SK-N-SH (cell line): ENCODE data around the gene ZFYVE26. TPM values are rescaled to one million over a fixed set of nuclear protein-coding genes. Genes with fewer than 3 reads are reported as not detected.
"Not testable (repeated sequence)": the region's sequence is repeated elsewhere in the genome, so short reads cannot be mapped to it uniquely, and the experiment has no call there.

Source experiments
- CTCF ChIA-PET: fragments of 300-600, 350-600 bp; formaldehyde crosslinking; extraction: SDS; loops from one replicate; lab custom pipeline; 2021; lab: Yijun Ruan, JAX
- POLR2A ChIA-PET: fragments of 350-600 bp; sonication (Branson Sonifier 250); formaldehyde crosslinking; extraction: SDS; loops from one replicate; lab custom pipeline; 2020; ENCODE audit warnings: antibody characterized with exemption, inconsistent platforms; lab: Yijun Ruan, JAX
- DNase-seq: peaks from one replicate; pipeline ENCODE4 v3.0.0; 2012
- H2AFZ ChIP-seq: fragments of 200-600 bp; sonication (generic); 2 replicates; pipeline ENCODE4 v1.8.1; 2016; ENCODE audit warnings: antibody characterized with exemption, mild to moderate bottlenecking, low read depth
- H3F3A ChIP-seq: fragments of 200-600 bp; sonication (generic); replicated peaks from 2 replicates; pipeline ENCODE3; 2016; ENCODE audit warnings: antibody characterized with exemption, mild to moderate bottlenecking; ENCODE audit not compliant: insufficient read depth
- H3K27ac ChIP-seq, 2 experiments: fragments of 200-500 bp in 1 of 2; fragments of 200-600 bp in 1 of 2; sonication (Bioruptor generic) in 1 of 2; sonication (generic), shearing (Covaris generic) in 1 of 2; 2 replicates each; pipeline versions ENCODE4 v1.5.1 to v1.6.1; 2014 to 2016; ENCODE audit warnings: low read depth in 2 of 2, inconsistent platforms in 1 of 2, low read length in 1 of 2, mild to moderate bottlenecking in 1 of 2, mixed read lengths in 1 of 2
- H3K27me3 ChIP-seq: fragments of 200-600 bp; sonication (generic), shearing (Covaris generic); 2 replicates; pipeline ENCODE4 v1.6.1; 2016; ENCODE audit warnings: mixed run types; ENCODE audit not compliant: insufficient read depth
- H3K36me3 ChIP-seq, 2 experiments: fragments of 200-500 bp in 1 of 2; fragments of 200-600 bp in 1 of 2; sonication (Bioruptor generic) in 1 of 2; sonication (generic) in 1 of 2; replicated peaks in 1 of 2; 2 replicates each; pipeline versions ENCODE3 to v1.5.1; 2014 to 2016; ENCODE audit warnings: low read length in 1 of 2, mild to moderate bottlenecking in 1 of 2; ENCODE audit not compliant: insufficient read depth in 2 of 2, control insufficient read depth in 1 of 2
- H3K4me1 ChIP-seq, 2 experiments: fragments of 200-500 bp in 1 of 2; fragments of 200-600 bp in 1 of 2; sonication (Bioruptor generic) in 1 of 2; sonication (generic), shearing (Covaris generic) in 1 of 2; 2 replicates each; pipeline versions ENCODE4 v1.5.1 to v1.6.1; 2014 to 2016; ENCODE audit warnings: low read depth in 1 of 2, low read length in 1 of 2, mixed run types in 1 of 2; ENCODE audit not compliant: insufficient read depth in 2 of 2, control insufficient read depth in 1 of 2
- H3K4me2 ChIP-seq: fragments of 200-600 bp; sonication (generic), shearing (Covaris generic); 2 replicates; pipeline ENCODE4 v1.6.1; 2017; ENCODE audit warnings: mixed run types
- H3K4me3 ChIP-seq, 2 experiments: fragments of 200-500 bp in 1 of 2; fragments of 200-600 bp in 1 of 2; sonication (Bioruptor generic) in 1 of 2; sonication (generic), shearing (Covaris generic) in 1 of 2; 2 replicates each; pipeline versions ENCODE4 v1.5.1 to v1.8.1; 2014 to 2016; ENCODE audit warnings: low read depth in 2 of 2, inconsistent platforms in 1 of 2, low read length in 1 of 2, mild to moderate bottlenecking in 1 of 2, mixed read lengths in 1 of 2, moderate library complexity in 1 of 2
- H3K79me2 ChIP-seq: fragments of 200-600 bp; sonication (generic); 2 replicates; pipeline ENCODE4 v1.8.1; 2017; ENCODE audit warnings: mild to moderate bottlenecking; ENCODE audit not compliant: insufficient read depth
- H3K9ac ChIP-seq: fragments of 200-600 bp; sonication (generic); 2 replicates; pipeline ENCODE4 v1.6.1; 2017; ENCODE audit warnings: mixed run types
- H3K9me2 ChIP-seq: fragments of 200-600 bp; sonication (generic); 2 replicates; pipeline ENCODE4 v1.6.1; 2017; ENCODE audit warnings: mixed run types
- H3K9me3 ChIP-seq: fragments of 200-600 bp; sonication (generic); 2 replicates; pipeline ENCODE4 v1.6.1; 2017; ENCODE audit warnings: mixed run types, mild to moderate bottlenecking, moderate library complexity
- H4K20me1 ChIP-seq: fragments of 200-600 bp; sonication (generic); 2 replicates; pipeline ENCODE4 v1.6.1; 2017; ENCODE audit warnings: mild to moderate bottlenecking, mixed run types; ENCODE audit not compliant: insufficient read depth
- EP300 ChIP-seq, 2 experiments: IDR thresholded peaks; 2 replicates each; pipeline versions ENCODE4 v1.4.0 to v1.6.1; 2012; ENCODE audit warnings: borderline replicate concordance in 1 of 2, low read depth in 1 of 2, low read length in 1 of 2
- FOXM1 ChIP-seq: IDR thresholded peaks from 2 replicates; pipeline ENCODE4 v1.4.0; 2012; ENCODE audit warnings: low read depth, mild to moderate bottlenecking
- GABPA ChIP-seq: IDR thresholded peaks from 2 replicates; pipeline ENCODE4 v1.4.0; 2012; ENCODE audit warnings: low read depth, mild to moderate bottlenecking
- MEF2A ChIP-seq: IDR thresholded peaks from 2 replicates; pipeline ENCODE4 v1.4.0; 2012; ENCODE audit warnings: low read depth, borderline replicate concordance
- NFIC ChIP-seq: IDR thresholded peaks from 2 replicates; pipeline ENCODE4 v1.4.0; 2012; ENCODE audit warnings: borderline replicate concordance
- POLR2AphosphoS5 ChIP-seq: IDR thresholded peaks from 2 replicates; pipeline ENCODE4 v1.6.1; 2012; ENCODE audit warnings: low read depth, low read length
- RAD21 ChIP-seq: IDR thresholded peaks from 2 replicates; pipeline ENCODE4 v1.6.1; 2012; ENCODE audit warnings: mild to moderate bottlenecking, low read length
- RCOR1 ChIP-seq: fragments of 150-350 bp; IDR thresholded peaks from 2 replicates; pipeline ENCODE4 v1.6.1; 2017; ENCODE audit warnings: antibody characterized with exemption, low read length
- RFX5 ChIP-seq: IDR thresholded peaks from 2 replicates; pipeline ENCODE4 v1.6.1; 2012; ENCODE audit warnings: mild to moderate bottlenecking, improper control_type of control experiment, low read length
- RXRA ChIP-seq: IDR thresholded peaks from 2 replicates; pipeline ENCODE4 v1.4.0; 2012; ENCODE audit warnings: low read depth, mild to moderate bottlenecking, borderline replicate concordance
- TAF1 ChIP-seq: IDR thresholded peaks from 2 replicates; pipeline ENCODE4 v1.6.1; 2012; ENCODE audit warnings: low read depth, mild to moderate bottlenecking, low read length, moderate library complexity, borderline replicate concordance
- WGBS: methylation state at CpG from one replicate; pipeline ENCODE4 v1.1.6; 2017; ENCODE audit warnings: low lambda C conversion rate; 5-methylcytosine and 5-hydroxymethylcytosine counted together
- polyA plus RNA-seq, 3 experiments: library from polyadenylated mRNA; depleted of rRNA; stranded (reverse); fragments of >200 nt; gene quantifications; 2 replicates each; pipeline ENCODE4 v1.2.3, GENCODE V29; 2012
- TF ChIP-seq, protein P1 (sequence below): fragments of 200-600 bp; sonication (generic); IDR thresholded peaks from 2 replicates; pipeline ENCODE4 v1.6.1; 2017; ENCODE audit warnings: antibody characterized with exemption, mild to moderate bottlenecking, moderate library complexity
- TF ChIP-seq, protein P2 (sequence below): IDR thresholded peaks from 2 replicates; pipeline ENCODE4 v1.4.0; 2012; ENCODE audit warnings: low read depth, borderline replicate concordance
- TF ChIP-seq, protein P3 (sequence below): IDR thresholded peaks from 2 replicates; pipeline ENCODE4; 2012

ZFYVE26 gene
- polyA plus RNA-seq, 1 of the 3 experiments (the other 2 are of a cell fraction), result 5.6 TPM

DNA sequence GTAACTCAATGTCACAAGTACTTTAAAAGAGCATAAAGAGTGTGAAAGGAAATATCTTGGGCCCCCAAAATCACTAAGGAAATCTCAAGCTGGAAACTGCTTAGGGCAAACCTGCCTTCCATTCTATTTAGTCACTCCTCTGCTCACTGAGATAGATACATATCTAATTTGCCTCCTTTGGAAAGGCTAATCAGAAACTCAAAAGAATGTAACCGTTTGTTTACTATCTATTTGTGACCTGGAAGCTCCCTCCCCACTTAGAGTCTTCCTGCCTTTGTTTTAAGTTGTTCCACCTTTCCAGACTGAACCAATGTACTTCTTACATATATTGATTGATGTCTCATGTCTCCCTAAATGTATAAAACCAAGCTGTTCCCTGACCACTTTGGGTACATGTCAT lies 106.6 kb downstream of the ZFYVE26 start:
- H3K27me3 ChIP-seq, H4K20me1 ChIP-seq, H3F3A ChIP-seq, DNase-seq, H2AFZ ChIP-seq, H3K27ac ChIP-seq, H3K4me1 ChIP-seq, H3K4me3 ChIP-seq, H3K9ac ChIP-seq, H3K4me2 ChIP-seq, POLR2A ChIA-PET, H3K79me2 ChIP-seq, H3K9me2 ChIP-seq, H3K36me3 ChIP-seq: not testable (repeated sequence)
- H3K9me3 ChIP-seq, result peaks cover 14% of the 10 kb centered on the region
- 0% methylated on average over 1 of the region's 1 CpG for WGBS
- CTCF ChIA-PET, result interaction anchor here (1.2 to 11.0 kb wide), 2 partner anchors 128 to 283 kb away, joined by 3 to 208 read pairs; no protein-coding TSS in a partner anchor

DNA sequence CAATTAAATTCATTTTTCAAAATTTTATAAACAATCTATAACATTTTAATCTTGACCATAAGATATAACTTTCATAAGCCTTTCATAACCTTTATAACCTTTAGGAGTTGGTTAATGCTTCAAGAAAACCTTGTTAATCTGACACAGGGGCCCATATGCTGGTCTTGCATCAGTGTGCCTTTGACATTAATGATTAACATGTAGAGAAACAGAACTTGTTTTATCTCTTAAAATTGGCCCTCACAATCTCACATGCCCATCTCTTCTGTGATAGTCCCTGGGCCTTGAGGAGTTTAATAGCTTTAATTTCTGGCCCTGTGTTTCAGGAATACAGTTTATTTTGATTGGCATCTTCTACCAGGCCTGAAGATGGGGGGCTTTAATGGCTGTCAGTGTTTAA lies 107.0 kb downstream of the ZFYVE26 start:
- H3K27ac ChIP-seq, DNase-seq, H3K4me3 ChIP-seq, H3K9ac ChIP-seq, H3K4me1 ChIP-seq, POLR2A ChIA-PET, H3K79me2 ChIP-seq, H3K4me2 ChIP-seq, H3F3A ChIP-seq, H3K27me3 ChIP-seq, H2AFZ ChIP-seq, H3K36me3 ChIP-seq, H4K20me1 ChIP-seq, H3K9me2 ChIP-seq: not testable (repeated sequence)
- CTCF ChIA-PET, result interaction anchor here (1.2 to 11.0 kb wide), 2 partner anchors 128 to 282 kb away, joined by 3 to 208 read pairs; no protein-coding TSS in a partner anchor
- peaks cover 14% of the 10 kb centered on the region for H3K9me3 ChIP-seq

DNA sequence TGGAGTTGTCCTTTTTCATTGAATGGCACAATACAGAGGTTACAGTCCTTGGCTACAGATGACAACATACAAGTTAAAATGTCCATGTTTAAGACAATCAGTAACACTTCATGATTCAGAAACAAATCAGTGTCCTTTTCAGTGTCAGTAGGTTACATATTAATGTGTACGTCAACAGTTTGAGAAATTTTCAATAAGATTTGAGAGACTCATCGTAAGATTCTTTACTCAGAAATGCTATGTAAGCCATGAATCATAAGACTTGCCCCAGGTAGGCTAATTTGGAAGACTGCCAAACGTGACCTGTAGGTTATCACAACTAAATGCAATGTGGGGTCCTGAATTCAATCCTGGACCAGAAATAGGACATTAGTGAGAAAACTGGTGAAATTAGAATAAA lies 111.2 kb downstream of the ZFYVE26 start:
- H4K20me1 ChIP-seq, result no peaks in the 10 kb centered on the region
- H3K27ac ChIP-seq, result no peak overlapping the region
- no peak for TF ChIP-seq TAF1
- TF ChIP-seq MEF2A, result no peak
- no peak for TF ChIP-seq FOXM1
- TF ChIP-seq, protein P1, sequence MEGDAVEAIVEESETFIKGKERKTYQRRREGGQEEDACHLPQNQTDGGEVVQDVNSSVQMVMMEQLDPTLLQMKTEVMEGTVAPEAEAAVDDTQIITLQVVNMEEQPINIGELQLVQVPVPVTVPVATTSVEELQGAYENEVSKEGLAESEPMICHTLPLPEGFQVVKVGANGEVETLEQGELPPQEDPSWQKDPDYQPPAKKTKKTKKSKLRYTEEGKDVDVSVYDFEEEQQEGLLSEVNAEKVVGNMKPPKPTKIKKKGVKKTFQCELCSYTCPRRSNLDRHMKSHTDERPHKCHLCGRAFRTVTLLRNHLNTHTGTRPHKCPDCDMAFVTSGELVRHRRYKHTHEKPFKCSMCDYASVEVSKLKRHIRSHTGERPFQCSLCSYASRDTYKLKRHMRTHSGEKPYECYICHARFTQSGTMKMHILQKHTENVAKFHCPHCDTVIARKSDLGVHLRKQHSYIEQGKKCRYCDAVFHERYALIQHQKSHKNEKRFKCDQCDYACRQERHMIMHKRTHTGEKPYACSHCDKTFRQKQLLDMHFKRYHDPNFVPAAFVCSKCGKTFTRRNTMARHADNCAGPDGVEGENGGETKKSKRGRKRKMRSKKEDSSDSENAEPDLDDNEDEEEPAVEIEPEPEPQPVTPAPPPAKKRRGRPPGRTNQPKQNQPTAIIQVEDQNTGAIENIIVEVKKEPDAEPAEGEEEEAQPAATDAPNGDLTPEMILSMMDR, result no peak
- TF ChIP-seq NFIC, result no peak
- no peak for TF ChIP-seq RCOR1
- no peak for TF ChIP-seq POLR2AphosphoS5
- TF ChIP-seq RFX5, result no peak
- TF ChIP-seq RXRA, result no peak
- no peak for TF ChIP-seq EP300 (IDR thresholded peaks at IDR 0.05; ENCODE audit: borderline replicate concordance in 1 of 2, low read depth in 1 of 2, low read length in 1 of 2)
- TF ChIP-seq, protein P2, sequence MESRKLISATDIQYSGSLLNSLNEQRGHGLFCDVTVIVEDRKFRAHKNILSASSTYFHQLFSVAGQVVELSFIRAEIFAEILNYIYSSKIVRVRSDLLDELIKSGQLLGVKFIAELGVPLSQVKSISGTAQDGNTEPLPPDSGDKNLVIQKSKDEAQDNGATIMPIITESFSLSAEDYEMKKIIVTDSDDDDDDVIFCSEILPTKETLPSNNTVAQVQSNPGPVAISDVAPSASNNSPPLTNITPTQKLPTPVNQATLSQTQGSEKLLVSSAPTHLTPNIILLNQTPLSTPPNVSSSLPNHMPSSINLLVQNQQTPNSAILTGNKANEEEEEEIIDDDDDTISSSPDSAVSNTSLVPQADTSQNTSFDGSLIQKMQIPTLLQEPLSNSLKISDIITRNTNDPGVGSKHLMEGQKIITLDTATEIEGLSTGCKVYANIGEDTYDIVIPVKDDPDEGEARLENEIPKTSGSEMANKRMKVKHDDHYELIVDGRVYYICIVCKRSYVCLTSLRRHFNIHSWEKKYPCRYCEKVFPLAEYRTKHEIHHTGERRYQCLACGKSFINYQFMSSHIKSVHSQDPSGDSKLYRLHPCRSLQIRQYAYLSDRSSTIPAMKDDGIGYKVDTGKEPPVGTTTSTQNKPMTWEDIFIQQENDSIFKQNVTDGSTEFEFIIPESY, result no peak
- no peak for TF ChIP-seq GABPA
- no peak for TF ChIP-seq RAD21
- TF ChIP-seq, protein P3, sequence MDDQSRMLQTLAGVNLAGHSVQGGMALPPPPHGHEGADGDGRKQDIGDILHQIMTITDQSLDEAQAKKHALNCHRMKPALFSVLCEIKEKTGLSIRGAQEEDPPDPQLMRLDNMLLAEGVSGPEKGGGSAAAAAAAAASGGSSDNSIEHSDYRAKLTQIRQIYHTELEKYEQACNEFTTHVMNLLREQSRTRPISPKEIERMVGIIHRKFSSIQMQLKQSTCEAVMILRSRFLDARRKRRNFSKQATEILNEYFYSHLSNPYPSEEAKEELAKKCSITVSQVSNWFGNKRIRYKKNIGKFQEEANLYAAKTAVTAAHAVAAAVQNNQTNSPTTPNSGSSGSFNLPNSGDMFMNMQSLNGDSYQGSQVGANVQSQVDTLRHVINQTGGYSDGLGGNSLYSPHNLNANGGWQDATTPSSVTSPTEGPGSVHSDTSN, result no peak
- no peaks in the 10 kb centered on the region for H3K36me3 ChIP-seq
- H3K9me2 ChIP-seq, result no peaks in the 10 kb centered on the region
- H3K27me3 ChIP-seq, result no peaks in the 10 kb centered on the region
- POLR2A ChIA-PET, result interaction anchor here (0.6 kb wide), 1 partner anchor 114 kb away, joined by 3 read pairs; no protein-coding TSS in a partner anchor
- no peak overlapping the region for H3K9ac ChIP-seq
- no peak overlapping the region for H3K4me2 ChIP-seq
- CTCF ChIA-PET, result interaction anchor here (0.6 to 11.0 kb wide), 54 partner anchors 9 to 1346 kb away, joined by 3 to 208 read pairs (median 6); partner anchors contain the start of genes ARG2, ATP6V1D, EIF2S1 and PIGH
- no peak for DNase-seq
- no peak overlapping the region for H2AFZ ChIP-seq
- 43% methylated on average over 3 of the region's 3 CpGs for WGBS
- H3K9me3 ChIP-seq, result peaks cover 10% of the 10 kb centered on the region; the same call in 1 of the 2 replicates
- H3K4me3 ChIP-seq, result no peak overlapping the region
- no peaks in the 10 kb centered on the region for H3K79me2 ChIP-seq
- no peaks in the 10 kb centered on the region for H3K4me1 ChIP-seq
- no peaks in the 10 kb centered on the region for H3F3A ChIP-seq
